GM12865 (cell line): Measurements from ENCODE around the gene SLC10A6.

ENCODE experiments used
- DNase-seq: peaks from one replicate; pipeline ENCODE4 v3.0.0; 2010; ENCODE audit warnings: low read depth
- H3K4me3 ChIP-seq: 2 replicates; pipeline ENCODE4 v1.5.1; 2011; ENCODE audit warnings: mild to moderate bottlenecking, low read depth, low read length, control low read depth
- CTCF ChIP-seq: IDR thresholded peaks from 2 replicates; pipeline ENCODE4 v1.5.1; 2011; ENCODE audit warnings: low read length, control low read depth, low read depth, inconsistent platforms; ENCODE audit not compliant: insufficient read depth; ENCODE audit errors: missing control alignments

Gene SLC10A6

DNA sequence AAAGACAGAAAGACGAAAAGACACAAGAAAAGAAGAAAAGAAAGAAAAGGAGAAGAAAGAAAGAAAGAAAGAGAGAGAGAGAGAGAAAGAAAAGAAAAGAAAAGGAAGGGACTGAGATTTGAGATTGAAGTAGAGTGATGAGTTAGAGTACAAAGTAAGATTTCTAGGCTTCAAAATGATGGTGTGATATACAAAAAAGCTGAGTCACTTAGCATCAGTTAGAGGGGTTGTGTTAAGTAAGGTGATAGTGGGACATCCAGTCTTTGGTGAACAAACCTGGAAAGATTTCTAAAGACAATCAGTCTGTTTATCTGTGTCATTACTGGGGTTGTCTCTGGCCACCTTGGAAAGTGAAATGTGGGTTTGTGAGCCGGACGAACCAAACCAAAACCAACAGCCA lies 13.5 kb downstream of the SLC10A6 start:
- no peak for TF ChIP-seq CTCF
- H3K4me3 ChIP-seq, result no peak overlapping the region
- DNase-seq, result no peak

GRCh38 chr4:86834901-86835300 lies 14.3 kb downstream of the SLC10A6 start:
- no peak overlapping the region for H3K4me3 ChIP-seq
- no peak for DNase-seq
- TF ChIP-seq CTCF, result no peak

DNA sequence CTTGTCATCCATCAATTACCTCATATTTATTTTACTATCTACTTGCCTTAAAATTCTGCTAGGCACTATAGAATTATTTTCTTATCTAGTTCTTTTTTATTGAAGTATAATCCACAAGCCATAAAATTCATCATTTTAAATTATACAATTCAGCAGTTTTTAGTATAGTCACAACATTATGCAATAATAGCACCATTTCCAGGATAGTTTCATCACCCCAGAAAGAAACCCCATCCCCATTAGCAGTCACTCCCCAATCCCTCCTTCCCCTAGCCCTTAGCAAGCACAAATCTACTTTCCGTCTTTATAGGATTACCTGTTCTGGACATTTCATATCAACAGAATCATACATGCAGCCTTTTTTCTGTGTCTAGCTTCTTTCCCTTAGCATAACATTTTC lies 15.6 kb downstream of the SLC10A6 start:
- no peak for TF ChIP-seq CTCF
- no peak for DNase-seq

GRCh38 chr4:86831262-86832130 lies 17.7 kb downstream of the SLC10A6 start:
- no peak for TF ChIP-seq CTCF
- no peak overlapping the region for H3K4me3 ChIP-seq
- DNase-seq, result no peak

More for the DNA sequence above, 15.6 kb downstream of the SLC10A6 start:
- H3K4me3 ChIP-seq, result no peak overlapping the region

DNA sequence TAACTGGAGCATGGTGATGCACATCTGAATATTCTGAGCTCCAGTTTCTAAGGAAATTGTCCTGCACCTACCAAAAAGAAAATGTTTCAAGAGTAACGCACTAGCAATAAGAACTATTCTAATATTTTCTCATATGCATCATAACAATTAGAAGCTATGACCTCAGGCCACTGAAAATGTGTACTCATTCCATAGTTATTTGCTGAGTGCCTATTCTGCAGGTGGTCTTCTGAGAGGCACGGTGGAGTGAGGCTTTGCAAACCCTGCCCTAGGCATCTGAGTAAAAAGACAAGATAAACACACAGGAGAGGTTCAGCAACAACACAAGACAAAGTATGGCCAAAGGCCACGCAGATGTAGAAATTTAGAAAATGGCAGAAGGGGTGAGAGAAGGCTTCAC lies 23.7 kb downstream of the SLC10A6 start:
- TF ChIP-seq CTCF, result no peak
- no peak for DNase-seq
- no peak overlapping the region for H3K4me3 ChIP-seq

DNA sequence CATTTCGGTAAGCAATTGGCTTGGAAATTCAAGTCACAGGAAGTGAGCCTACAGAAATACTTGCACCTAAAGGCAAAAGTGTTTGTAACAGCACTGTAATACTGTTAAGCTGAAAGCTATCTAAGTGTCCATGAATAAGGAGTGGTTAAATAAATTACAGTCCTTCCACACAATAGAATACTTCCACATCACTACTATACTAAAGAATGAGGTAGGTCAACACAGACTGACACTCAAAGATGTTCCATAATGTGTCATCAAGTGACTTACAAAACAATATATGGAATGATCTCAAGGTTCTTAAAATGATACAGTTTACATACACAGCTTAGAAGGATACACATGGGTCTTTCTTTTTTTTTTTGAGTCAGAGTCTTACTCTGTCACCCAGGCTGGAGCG lies 27.0 kb downstream of the SLC10A6 start:
- no peak overlapping the region for H3K4me3 ChIP-seq
- TF ChIP-seq CTCF, result no peak
- DNase-seq, result no peak

DNA sequence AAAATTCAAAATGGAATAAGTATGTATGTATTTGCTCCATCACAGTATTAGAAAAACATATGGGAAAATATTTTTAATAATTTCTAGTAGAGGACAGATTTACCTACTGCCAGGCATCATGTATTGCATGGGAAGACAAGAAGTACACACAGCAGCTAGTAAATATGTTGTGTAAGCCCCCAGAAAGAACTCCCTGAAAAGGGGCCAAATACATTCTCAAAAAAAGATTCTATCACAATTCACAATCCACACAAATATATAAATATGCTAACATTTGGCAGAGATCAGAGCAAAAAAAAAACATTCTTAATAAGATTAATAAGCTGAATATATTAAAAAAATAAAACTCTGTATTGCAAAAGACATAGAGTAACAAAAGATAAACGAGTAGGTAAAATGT lies 28.0 kb downstream of the SLC10A6 start:
- no peak for DNase-seq
- TF ChIP-seq CTCF, result no peak
- H3K4me3 ChIP-seq, result no peak overlapping the region
